Mesothelial cell of epicardium (in vitro differentiated cells): ENCODE results near the gene SLC45A2. TPM values are rescaled to one million over a fixed set of nuclear protein-coding genes. Genes with fewer than 3 reads are reported as not detected.

Experiments used
- DNase-seq, 2 experiments: peaks; one replicate each; pipeline ENCODE4 v3.0.0; 2021; ENCODE audit warnings: low spot score in 2 of 2; ENCODE audit not compliant: unreplicated experiment in 2 of 2
- H3K27ac Mint-ChIP-seq: 2 replicates; pipeline ENCODE4 v1.8.0; 2021; ENCODE audit warnings: mixed read lengths
- H3K27me3 Mint-ChIP-seq: 2 replicates; pipeline ENCODE4 v1.8.0; 2021; ENCODE audit warnings: low read depth, mixed read lengths
- H3K36me3 Mint-ChIP-seq: 2 replicates; pipeline ENCODE4 v1.8.0; 2021; ENCODE audit warnings: mixed read lengths
- H3K4me1 Mint-ChIP-seq: 2 replicates; pipeline ENCODE4 v1.8.0; 2021; ENCODE audit warnings: mixed read lengths
- H3K4me3 Mint-ChIP-seq: 2 replicates; pipeline ENCODE4 v1.8.0; 2021; ENCODE audit warnings: mild to moderate bottlenecking, moderate library complexity, mixed read lengths
- H3K9me3 Mint-ChIP-seq: 2 replicates; pipeline ENCODE4 v1.8.0; 2021; ENCODE audit warnings: mixed read lengths
- total RNA-seq: library from RNA; stranded (reverse); gene quantifications from 3 replicates; pipeline ENCODE4 v1.2.1, GENCODE V29; 2021
- TF ChIP-seq, protein P1 (sequence below): fragments of 200-600 bp; sonication (generic); IDR thresholded peaks from one replicate; pipeline ENCODE4 v1.5.0; 2021; ENCODE audit warnings: antibody characterized with exemption; ENCODE audit not compliant: unreplicated experiment

SLC45A2 gene
- total RNA-seq, 1 donor from 2014 or later: 0.63 TPM

DNA sequence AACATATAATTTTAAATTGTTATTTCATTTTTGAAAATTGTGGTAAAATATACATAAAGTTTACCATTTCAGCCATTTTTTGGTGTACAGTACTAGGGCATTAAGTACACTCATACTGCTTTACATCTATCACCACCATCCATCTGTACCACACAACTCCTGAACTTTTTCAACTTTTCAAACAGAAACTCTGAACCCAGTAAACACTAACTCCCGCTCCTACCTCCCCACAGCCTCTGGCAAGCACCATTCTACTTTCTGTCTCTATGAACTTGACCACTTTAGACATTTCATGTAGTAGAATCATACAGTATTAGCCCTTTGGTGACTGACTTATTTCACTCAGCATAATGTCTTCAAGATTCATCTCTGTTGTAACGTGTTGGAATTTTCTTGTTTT, 8.4 kb upstream of the SLC45A2 start:
- TF ChIP-seq, protein P1, sequence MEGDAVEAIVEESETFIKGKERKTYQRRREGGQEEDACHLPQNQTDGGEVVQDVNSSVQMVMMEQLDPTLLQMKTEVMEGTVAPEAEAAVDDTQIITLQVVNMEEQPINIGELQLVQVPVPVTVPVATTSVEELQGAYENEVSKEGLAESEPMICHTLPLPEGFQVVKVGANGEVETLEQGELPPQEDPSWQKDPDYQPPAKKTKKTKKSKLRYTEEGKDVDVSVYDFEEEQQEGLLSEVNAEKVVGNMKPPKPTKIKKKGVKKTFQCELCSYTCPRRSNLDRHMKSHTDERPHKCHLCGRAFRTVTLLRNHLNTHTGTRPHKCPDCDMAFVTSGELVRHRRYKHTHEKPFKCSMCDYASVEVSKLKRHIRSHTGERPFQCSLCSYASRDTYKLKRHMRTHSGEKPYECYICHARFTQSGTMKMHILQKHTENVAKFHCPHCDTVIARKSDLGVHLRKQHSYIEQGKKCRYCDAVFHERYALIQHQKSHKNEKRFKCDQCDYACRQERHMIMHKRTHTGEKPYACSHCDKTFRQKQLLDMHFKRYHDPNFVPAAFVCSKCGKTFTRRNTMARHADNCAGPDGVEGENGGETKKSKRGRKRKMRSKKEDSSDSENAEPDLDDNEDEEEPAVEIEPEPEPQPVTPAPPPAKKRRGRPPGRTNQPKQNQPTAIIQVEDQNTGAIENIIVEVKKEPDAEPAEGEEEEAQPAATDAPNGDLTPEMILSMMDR: no peak
- no peak overlapping the region for H3K27ac Mint-ChIP-seq
- peaks cover 19% of the 10 kb centered on the region for H3K36me3 Mint-ChIP-seq
- no peaks in the 10 kb centered on the region for H3K4me1 Mint-ChIP-seq
- no peak for DNase-seq
- H3K9me3 Mint-ChIP-seq: no peaks in the 10 kb centered on the region
- H3K4me3 Mint-ChIP-seq: no peak overlapping the region
- no peaks in the 10 kb centered on the region for H3K27me3 Mint-ChIP-seq

DNA sequence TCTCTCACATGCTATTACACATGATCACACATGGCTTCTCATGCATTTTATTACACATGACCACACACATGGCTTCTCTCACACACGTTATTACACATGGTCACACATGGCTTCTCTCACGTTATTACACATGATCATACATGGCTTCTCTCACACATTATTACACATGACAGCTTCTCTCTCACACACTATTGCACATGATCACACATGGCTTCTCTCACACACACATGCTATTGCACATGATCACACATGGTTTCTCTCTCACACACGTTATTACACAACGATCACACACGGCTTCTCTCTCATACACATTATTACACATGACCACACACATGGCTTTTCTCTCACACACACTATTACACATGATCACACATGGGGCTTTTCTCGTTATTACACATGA, 954 bp upstream of the SLC45A2 start:
- no peak for DNase-seq
- TF ChIP-seq, protein P1: no peak
- H3K9me3 Mint-ChIP-seq: no peaks in the 10 kb centered on the region
- H3K4me3 Mint-ChIP-seq: no peak overlapping the region
- no peaks in the 10 kb centered on the region for H3K27me3 Mint-ChIP-seq
- peaks cover 20% of the 10 kb centered on the region for H3K36me3 Mint-ChIP-seq
- H3K27ac Mint-ChIP-seq: no peak overlapping the region
- no peaks in the 10 kb centered on the region for H3K4me1 Mint-ChIP-seq

DNA sequence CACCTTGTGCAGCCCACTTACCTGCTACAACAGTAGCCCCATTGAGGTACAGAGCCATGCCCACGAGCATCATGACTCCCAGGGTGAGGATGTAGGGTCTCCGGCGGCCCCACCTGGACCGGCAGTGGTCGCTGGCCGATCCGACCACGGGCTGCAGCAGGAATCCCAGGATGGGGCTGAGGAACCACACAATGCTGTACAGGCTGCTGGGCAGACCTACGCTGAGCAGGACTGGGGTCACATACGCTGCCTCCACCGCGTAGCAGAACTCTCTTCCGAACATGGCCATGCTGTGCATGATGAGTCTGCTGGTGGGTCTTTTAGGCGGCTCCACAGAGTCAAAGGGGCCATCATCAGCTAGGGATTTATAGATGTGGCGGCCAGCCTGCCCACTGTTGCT, 315 bp downstream of the SLC45A2 start:
- peaks cover 17% of the 10 kb centered on the region for H3K36me3 Mint-ChIP-seq
- H3K27ac Mint-ChIP-seq: no peak overlapping the region

DNA sequence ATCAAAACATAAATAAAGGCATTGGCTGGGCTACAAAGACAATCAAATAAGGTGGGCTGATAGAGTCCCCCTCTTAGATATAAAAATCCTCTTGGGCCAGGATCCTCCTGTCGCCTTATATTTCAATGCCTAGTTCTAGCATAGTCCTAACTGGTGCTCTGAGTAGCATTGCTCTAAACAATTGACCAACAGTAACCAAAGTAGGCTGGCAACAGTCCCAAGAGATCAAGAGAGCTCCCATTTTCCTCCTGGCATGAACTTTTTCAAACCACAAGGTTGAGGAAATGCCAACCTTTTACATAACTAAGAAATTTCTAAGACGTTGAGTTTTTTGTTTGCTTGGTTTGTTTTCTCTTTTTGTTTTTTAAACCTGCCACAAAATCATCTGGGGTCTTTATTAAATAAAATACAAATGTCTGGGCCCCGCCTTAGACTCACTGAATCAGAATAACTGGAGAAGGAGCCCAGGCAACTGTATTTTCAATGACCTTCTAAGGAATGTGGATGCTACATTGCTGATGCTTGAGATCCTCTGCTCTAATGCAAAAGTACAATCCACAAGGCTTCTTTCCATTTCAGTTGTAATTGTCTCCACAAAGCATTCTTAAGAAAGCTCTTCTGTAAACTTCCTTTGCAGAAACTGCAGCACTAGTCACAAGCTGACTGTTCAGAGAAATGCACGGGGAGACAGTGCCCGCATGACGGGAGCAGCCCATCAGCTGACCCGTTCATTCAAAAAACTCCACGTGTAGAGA, 2.9 kb downstream of the SLC45A2 start:
- DNase-seq: no peak
- no peaks in the 10 kb centered on the region for H3K27me3 Mint-ChIP-seq
- H3K4me1 Mint-ChIP-seq: no peaks in the 10 kb centered on the region
- H3K9me3 Mint-ChIP-seq: no peaks in the 10 kb centered on the region
- no peak overlapping the region for H3K27ac Mint-ChIP-seq
- no peak overlapping the region for H3K4me3 Mint-ChIP-seq
- no peaks in the 10 kb centered on the region for H3K36me3 Mint-ChIP-seq
- TF ChIP-seq, protein P1: no peak

More for the DNA sequence above, 315 bp downstream of the SLC45A2 start:
- DNase-seq: no peak
- Mint-ChIP-seq H3K4me3 (no peak overlapping the region), H3K4me1 (no peaks in the 10 kb centered on the region), H3K9me3 (no peaks in the 10 kb centered on the region), H3K27me3 (no peaks in the 10 kb centered on the region)
- TF ChIP-seq, protein P1: no peak

DNA sequence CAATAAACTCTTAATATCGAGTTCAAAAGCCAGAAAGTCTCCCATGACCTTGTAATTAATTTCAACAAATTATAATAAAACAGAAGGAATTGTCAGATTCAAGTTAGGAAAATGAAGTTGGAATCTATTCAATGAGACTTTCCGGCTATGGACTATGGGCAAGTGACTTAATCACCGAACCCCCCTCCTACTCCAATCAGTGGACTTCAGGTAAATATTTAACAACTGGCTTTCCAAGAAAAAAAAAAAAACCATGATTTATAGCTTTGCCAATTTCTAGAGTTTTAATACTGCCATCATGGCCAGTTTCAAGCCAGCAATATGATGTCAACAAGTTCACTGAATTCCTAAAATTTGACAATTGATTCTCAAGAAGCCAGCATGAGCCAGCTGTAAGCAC, 4.5 kb downstream of the SLC45A2 start:
- H3K27ac Mint-ChIP-seq: no peak overlapping the region
- H3K27me3 Mint-ChIP-seq: peaks cover 4% of the 10 kb centered on the region
- no peak overlapping the region for H3K4me3 Mint-ChIP-seq
- TF ChIP-seq, protein P1: no peak
- DNase-seq: no peak
- no peaks in the 10 kb centered on the region for H3K9me3 Mint-ChIP-seq
- H3K4me1 Mint-ChIP-seq: peaks cover 2% of the 10 kb centered on the region
- H3K36me3 Mint-ChIP-seq: no peaks in the 10 kb centered on the region
